Stimulated activated naive CD8-positive, alpha-beta T cell treated with anti-CD3 and anti-CD28 coated beads, Interleukin-15, Interleukin-2, amounts not matched to agents 100 U/mL and 50 U/mL, for 24 hours (primary cell): ENCODE measurements around the gene PGA5.

Experiments used
- ATAC-seq: fragments of 150-1000 bp; cut with Tn5 transposase; one replicate; pipeline ENCODE4 v1.10.0; 2021
- DNase-seq: peaks from one replicate; pipeline ENCODE4 v3.0.0; 2021

The PGA5 gene

DNA sequence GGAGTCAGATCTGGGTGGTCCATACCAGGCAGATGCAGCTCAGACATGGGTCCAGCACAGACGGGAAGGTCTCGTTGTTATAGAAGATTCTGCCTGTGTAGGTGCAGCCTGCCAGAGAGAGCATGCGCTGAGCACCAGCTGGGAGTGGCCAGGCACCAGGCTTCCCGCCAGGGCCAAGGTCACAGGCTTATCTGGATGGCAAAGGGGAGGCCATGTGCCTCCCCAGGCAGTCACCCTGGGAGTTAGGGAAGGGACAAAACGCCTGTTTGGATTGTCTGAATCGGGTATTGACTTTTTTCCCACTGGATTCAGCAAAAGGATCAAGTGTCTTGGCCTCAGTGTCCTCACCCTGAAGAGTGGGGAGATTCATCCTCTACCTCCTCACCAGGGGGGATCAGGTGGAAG, 26.5 kb downstream of the PGA5 start:
- ATAC-seq (no peak), DNase-seq (no peak)

DNA sequence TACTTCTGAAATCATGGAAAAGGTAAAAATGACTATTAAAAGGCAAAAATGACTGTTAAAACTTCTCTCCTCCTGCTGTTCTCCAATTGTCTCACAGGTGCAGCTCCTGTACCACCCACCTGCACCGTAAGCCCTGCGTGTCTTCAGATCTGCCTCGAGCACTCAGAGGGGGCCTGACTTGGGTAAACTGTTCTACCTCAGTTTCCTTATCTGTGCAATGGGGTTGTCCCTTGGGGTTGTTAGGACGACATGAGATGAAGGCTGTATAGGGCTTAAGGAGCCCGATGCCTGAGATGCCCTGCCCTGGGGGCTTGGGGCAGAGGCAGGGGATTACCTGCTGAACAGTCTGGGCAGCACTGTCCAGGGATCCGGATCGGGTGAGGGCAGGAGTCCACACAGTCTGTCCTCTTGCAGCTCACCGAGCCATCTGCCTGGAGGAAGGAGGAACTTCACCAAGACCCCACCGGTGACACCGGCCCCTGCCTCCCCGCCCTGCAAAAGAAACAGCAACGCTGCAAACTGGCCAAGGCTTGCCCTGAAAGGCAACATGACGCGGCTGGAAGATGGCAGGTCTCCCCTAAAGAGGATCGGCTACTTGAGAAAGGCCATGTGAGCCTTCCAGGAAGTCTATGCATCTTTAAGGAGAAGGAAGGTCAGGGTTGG, 27.7 kb downstream of the PGA5 start:
- no peak for DNase-seq
- ATAC-seq, result no peak

GRCh38 chr11:61270354-61271076, 29.5 kb downstream of the PGA5 start:
- DNase-seq, result no peak
- ATAC-seq, result no peak

GRCh38 chr11:61272731-61273130, 31.8 kb downstream of the PGA5 start:
- ATAC-seq (no peak), DNase-seq (no peak)

DNA sequence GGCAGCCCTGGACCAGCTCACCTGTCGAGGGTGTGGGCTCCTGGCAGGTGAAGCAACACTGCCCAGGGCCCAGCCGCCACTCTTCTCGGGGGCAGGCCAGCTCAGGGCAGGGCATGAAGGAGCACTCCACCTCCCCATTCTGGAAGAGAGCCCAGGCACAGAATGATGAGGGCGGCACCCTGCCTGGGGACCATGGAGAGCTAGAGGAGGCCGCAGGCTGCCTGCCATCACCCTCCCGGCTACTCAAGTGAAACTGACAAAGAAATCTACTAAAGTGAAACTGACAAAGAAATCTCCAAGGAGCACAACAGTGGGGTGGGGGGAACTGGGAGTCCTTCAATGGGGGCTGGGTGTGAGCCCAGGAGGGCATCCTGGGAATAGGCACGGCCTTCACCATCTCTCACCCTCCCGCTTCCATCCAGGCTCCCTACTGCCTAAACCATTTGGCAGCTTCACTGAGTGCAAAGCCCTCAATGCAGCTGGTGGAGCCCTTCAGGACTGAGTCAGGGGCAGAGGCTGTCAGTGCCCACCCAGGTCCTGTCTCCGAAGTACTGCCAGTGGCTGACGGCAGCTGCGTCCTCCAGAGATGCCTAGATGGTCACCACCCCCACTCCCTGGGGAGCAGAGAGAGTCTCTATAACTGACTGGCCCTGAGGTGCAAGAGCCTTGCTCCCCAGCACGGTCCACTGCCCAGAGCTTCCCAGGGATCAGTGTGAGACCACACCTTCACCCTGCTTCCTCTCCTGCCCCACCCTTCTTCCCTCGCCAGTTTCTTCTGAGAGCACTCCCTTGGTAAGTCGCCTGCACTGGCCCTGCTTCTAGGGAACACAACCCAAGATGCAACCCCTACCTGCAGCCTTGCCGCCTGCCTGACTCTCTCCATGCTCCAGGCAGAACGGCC, 32.5 kb downstream of the PGA5 start:
- DNase-seq, result no peak
- ATAC-seq, result no peak

- ATAC-seq (no peak), DNase-seq (no peak)
Measured at GRCh38 chr11:61274084-61274483, 33.1 kb downstream of the PGA5 start.

DNA sequence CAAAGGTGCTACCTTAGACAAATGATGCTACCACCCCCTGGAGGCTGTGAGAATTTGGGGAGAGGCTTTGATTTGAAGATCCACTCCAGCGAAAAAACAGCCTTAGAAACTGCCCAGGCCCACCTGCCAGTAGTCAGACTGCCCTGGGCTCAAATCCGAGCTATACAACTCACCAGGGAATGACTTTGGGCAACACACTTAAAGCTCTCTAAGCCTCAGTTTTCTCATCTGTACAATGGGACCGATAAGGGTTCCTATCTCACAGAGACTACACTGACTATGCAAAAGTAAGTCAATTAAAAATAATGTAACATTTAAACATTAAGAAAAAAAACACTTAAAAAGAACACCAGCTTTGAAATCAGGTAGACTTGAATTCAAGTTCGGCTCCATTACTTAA, 34.2 kb downstream of the PGA5 start:
- ATAC-seq (no peak), DNase-seq (no peak)

DNA sequence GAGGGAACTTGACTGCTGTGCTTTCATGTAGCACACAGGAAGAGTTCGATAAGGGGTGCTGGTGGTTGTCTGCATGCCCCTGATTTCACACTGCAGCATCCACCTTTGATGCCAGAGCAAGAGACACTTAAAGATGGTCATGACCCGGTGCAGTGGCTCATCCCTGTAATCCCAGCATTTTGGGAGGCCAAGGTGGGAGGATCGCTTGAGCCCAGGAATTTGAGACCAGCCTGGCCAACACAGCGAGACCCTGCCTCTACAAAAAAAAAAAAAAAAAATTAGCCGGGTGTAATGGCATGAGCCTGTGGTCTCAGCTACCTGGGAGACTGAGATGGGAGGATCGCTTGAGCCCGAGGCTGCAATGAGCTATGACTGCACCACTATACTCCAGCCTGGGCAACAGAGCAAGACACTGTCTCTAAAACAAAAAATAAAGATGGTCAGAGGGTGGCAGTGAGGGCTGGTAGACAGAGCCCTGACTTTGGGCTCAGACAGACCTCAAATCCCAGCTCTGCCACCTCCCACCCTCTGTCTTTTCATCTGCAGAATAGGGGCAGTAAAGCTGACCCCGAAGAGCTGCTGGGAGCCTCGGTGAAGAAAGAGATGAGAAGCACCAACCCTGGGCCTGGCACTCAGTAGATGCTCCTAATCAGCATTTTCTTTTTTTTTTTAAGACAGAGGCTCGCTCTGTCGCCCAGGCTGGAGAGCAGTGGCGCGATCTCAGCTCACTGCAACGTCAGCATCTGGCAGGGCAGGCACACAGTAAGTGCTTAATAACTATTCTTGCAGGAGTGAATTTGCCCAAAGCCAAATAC, 36.4 kb downstream of the PGA5 start:
- no peak for ATAC-seq

DNA sequence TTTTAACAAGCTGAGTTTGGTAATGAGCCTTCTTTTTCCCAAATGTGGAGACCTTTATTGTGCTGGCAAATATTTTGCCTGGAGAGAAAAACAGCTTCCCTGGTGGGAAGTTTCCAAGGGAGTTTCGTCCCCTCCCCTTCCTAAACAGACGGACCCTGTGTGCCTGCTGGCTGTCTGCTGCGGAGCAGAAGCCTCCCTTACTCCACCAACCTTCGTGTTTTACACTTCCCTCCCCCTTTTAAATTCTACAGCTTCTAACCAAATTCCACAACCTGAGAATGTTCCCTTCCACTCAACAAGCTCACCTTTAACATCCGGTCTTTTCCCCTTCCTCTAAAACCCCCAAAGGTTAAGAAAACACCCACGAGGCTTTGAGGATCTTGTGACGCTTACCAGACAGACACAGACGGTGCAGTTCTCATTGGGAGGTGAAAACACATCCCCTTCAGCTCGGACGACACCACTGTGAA, 37.1 kb downstream of the PGA5 start:
- ATAC-seq (no peak), DNase-seq (no peak)

More for the DNA sequence above, 36.4 kb downstream of the PGA5 start:
- no peak for DNase-seq

- no peak for ATAC-seq
- no peak for DNase-seq
Measured at GRCh38 chr11:61279934-61280659, 39.1 kb downstream of the PGA5 start.

- no peak for DNase-seq
- ATAC-seq, result no peak
Measured at GRCh38 chr11:61280883-61281580, 40.1 kb downstream of the PGA5 start.

- DNase-seq (peak; percentile 69), ATAC-seq (peak; percentile 76)
Measured at GRCh38 chr11:61281581-61282250, 40.7 kb downstream of the PGA5 start.

GRCh38 chr11:61283613-61284012, 42.6 kb downstream of the PGA5 start:
- DNase-seq, result no peak
- no peak for ATAC-seq

- ATAC-seq (no peak), DNase-seq (no peak)
Measured at GRCh38 chr11:61287338-61287977, 46.5 kb downstream of the PGA5 start.

DNA sequence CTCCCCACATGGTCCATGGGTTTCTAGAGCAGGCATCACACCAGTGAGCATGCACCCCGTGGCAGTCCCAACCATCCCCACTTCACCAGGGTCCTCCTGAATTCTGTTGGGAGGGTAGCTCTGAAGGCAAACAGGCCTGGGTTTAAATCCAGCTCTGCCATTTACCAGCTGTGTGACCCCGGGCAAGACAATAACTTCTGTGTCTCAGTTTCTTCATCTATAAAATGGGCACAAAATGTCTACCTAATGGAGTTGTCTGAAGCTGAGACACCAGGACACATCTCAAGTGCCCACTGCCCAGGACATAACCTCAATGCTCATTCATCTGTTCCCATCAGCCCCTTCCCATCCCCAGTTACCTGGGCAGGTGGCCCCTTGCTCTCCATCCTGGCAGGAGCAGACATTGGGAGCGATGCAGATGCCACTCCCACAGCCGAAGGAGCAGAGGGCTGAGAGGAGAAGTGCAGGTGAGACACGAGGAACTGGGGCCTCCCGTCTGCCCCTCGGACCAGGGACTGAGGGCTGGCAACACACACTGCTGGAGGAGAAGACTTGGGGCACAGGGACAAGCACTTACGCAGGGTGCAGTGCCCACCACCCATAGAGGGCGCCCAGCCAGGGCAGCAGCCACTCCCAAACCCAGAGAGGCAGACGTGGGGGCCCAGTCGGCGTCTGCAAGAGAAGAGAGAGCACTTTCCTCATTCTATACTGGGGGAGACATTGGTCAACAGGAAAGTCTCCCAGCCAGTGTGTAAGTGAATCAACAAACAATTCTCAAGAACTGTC, 50.1 kb downstream of the PGA5 start:
- peak; percentile 27 for DNase-seq
- no peak for ATAC-seq

DNA sequence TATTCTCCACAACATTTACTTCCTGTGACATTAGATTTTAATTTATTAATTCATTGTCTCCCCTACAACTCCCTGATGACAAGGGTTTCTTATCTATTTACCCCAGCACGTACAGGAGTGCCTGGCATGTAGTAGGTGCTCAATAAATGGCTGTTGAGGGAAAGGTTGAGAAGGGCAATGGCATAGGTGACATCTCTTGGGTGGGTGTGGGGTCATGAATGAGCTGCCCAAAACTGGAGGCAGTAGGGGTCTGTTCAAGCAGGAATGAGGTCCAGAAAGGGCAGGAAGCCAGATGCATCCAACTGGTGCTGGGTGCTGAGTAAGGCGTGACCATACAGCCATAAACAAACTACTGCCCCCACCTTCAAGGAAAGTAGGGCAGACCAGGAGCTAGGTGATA, 51.4 kb downstream of the PGA5 start:
- DNase-seq (no peak), ATAC-seq (no peak)

GRCh38 chr11:61293867-61294716, 53.1 kb downstream of the PGA5 start:
- peak; percentile 76 for DNase-seq
- peak; percentile 62 for ATAC-seq
